Liver (tissue), 9 donors: Measurements from ENCODE around the gene ATP13A5. TPM values are rescaled to one million over a fixed set of nuclear protein-coding genes. Genes with fewer than 3 reads are reported as not detected.

Experiments used
- DNase-seq: peaks from one replicate; pipeline ENCODE4 v3.0.0-alpha.2; 2017; ENCODE audit warnings: low spot score
- H3K27ac ChIP-seq, 2 donors: one replicate each; pipeline ENCODE4 v1.7.0; 2013; ENCODE audit warnings: inconsistent platforms in 2 of 2, low read length in 2 of 2, control low read depth in 1 of 2, low read depth in 1 of 2, mild to moderate bottlenecking in 1 of 2
- H3K27me3 ChIP-seq, 4 donors: one replicate each; pipeline versions ENCODE4 v1.6.1 to v1.7.0; 2013; ENCODE audit warnings: low read length in 3 of 4, inconsistent platforms in 1 of 4, mild to moderate bottlenecking in 1 of 4, moderate library complexity in 1 of 4; ENCODE audit not compliant: control insufficient read depth in 4 of 4, insufficient read depth in 4 of 4
- H3K36me3 ChIP-seq, 4 donors: one replicate each; pipeline versions ENCODE4 v1.6.1 to v1.7.0; 2013; ENCODE audit warnings: low read length in 3 of 4, mild to moderate bottlenecking in 3 of 4, low read depth in 1 of 4, moderate library complexity in 1 of 4; ENCODE audit not compliant: control insufficient read depth in 4 of 4, insufficient read depth in 3 of 4
- H3K4me1 ChIP-seq, 4 donors: one replicate each; pipeline versions ENCODE4 v1.6.1 to v1.7.0; 2013; ENCODE audit warnings: low read length in 3 of 4, mild to moderate bottlenecking in 3 of 4, moderate library complexity in 1 of 4; ENCODE audit not compliant: control insufficient read depth in 4 of 4, insufficient read depth in 4 of 4
- H3K4me3 ChIP-seq, 3 donors: one replicate each; pipeline versions ENCODE4 v1.6.1 to v1.7.0; 2013; ENCODE audit warnings: low read length in 3 of 3, control low read depth in 1 of 3, low read depth in 1 of 3, mild to moderate bottlenecking in 1 of 3
- H3K9ac ChIP-seq, 2 donors: one replicate each; pipeline ENCODE4 v1.7.0; 2013; ENCODE audit warnings: low read length in 2 of 2, mild to moderate bottlenecking in 2 of 2, moderate library complexity in 2 of 2, control low read depth in 1 of 2, low read depth in 1 of 2
- H3K9me3 ChIP-seq, 4 donors: one replicate each; pipeline versions ENCODE4 v1.6.1 to v1.7.0; 2013; ENCODE audit warnings: low read length in 3 of 4; ENCODE audit not compliant: control insufficient read depth in 4 of 4
- CTCF ChIP-seq: fragments of 150-350 bp; IDR thresholded peaks from 2 replicates; pipeline ENCODE4 v1.5.1; 2017; ENCODE audit warnings: improper control_type of control experiment, low read depth, low read length; ENCODE audit not compliant: missing input control
- EGR1 ChIP-seq, 2 donors: IDR thresholded peaks; 2 replicates each; pipeline ENCODE4 v1.6.1; 2016 to 2018; ENCODE audit warnings: antibody characterized with exemption in 2 of 2, low read depth in 2 of 2
- FOXA1 ChIP-seq: IDR thresholded peaks from 2 replicates; pipeline ENCODE4 v1.6.1; 2016; ENCODE audit warnings: antibody characterized with exemption
- FOXA2 ChIP-seq: IDR thresholded peaks from 2 replicates; pipeline ENCODE4 v1.6.1; 2016; ENCODE audit warnings: antibody characterized with exemption
- GABPA ChIP-seq, 2 donors: IDR thresholded peaks in 1 of 2; conservative IDR thresholded peaks in 1 of 2; 2 replicates each; pipeline ENCODE4 v1.6.1; 2016; ENCODE audit warnings: antibody characterized with exemption in 2 of 2, mild to moderate bottlenecking in 1 of 2, moderate library complexity in 1 of 2
- HNF4A ChIP-seq, 2 donors: conservative IDR thresholded peaks; 2 replicates each; pipeline ENCODE4 v1.6.1; 2016; ENCODE audit warnings: antibody characterized with exemption in 2 of 2, mild to moderate bottlenecking in 2 of 2
- HNF4G ChIP-seq: IDR thresholded peaks from 2 replicates; pipeline ENCODE4 v1.6.1; 2016; ENCODE audit warnings: antibody characterized with exemption
- JUND ChIP-seq, 2 donors: IDR thresholded peaks; 2 replicates each; pipeline ENCODE4 v1.6.1; 2016; ENCODE audit warnings: antibody characterized with exemption in 2 of 2
- NR2F2 ChIP-seq: IDR thresholded peaks from 2 replicates; pipeline ENCODE4 v1.6.1; 2016; ENCODE audit warnings: antibody characterized with exemption
- RAD21 ChIP-seq, 2 donors: IDR thresholded peaks; 2 replicates each; pipeline ENCODE4 v1.6.1; 2016; ENCODE audit warnings: antibody characterized with exemption in 2 of 2, mild to moderate bottlenecking in 2 of 2
- REST ChIP-seq: IDR thresholded peaks from 2 replicates; pipeline ENCODE4 v1.6.1; 2016; ENCODE audit warnings: antibody characterized with exemption, mild to moderate bottlenecking
- RXRA ChIP-seq, 2 donors: IDR thresholded peaks; 2 replicates each; pipeline ENCODE4 v1.6.1; 2017 to 2018; ENCODE audit warnings: antibody characterized with exemption in 2 of 2, mild to moderate bottlenecking in 1 of 2
- SP1 ChIP-seq: IDR thresholded peaks from 2 replicates; pipeline ENCODE4 v1.6.1; 2018; ENCODE audit warnings: antibody characterized with exemption, mild to moderate bottlenecking
- TAF1 ChIP-seq: conservative IDR thresholded peaks from 2 replicates; pipeline ENCODE4 v1.6.1; 2016; ENCODE audit warnings: antibody characterized with exemption, mild to moderate bottlenecking
- YY1 ChIP-seq: IDR thresholded peaks from 2 replicates; pipeline ENCODE4 v1.6.1; 2016; ENCODE audit warnings: antibody characterized with exemption, mild to moderate bottlenecking
- WGBS: extraction: QIAGEN DNeasy Blood & Tissue Kit; methylation state at CpG from one replicate; pipeline ENCODE4 v1.1.7; 2013; 5-methylcytosine and 5-hydroxymethylcytosine counted together
- polyA plus RNA-seq, 2 donors: library from polyadenylated mRNA; stranded (reverse) in 1 of 2; unstranded in 1 of 2; fragments of 200-250 nt in 1 of 2; fragments of >200 nt in 1 of 2; fragmentation: Nextera tagmentation in 1 of 2; extraction: Ambion mirVana in 1 of 2; gene quantifications; one replicate each; pipeline versions ENCODE4 v1.2.1 to v1.2.3, GENCODE V29; 2013 to 2015
- total RNA-seq, 2 donors: library from RNA; depleted of rRNA; stranded (reverse); fragments of >200 nt; gene quantifications; one replicate each; pipeline ENCODE4 v1.2.3, GENCODE V29; 2014
- TF ChIP-seq, protein P1 (sequence below): IDR thresholded peaks from 2 replicates; pipeline ENCODE4 v1.6.1; 2016; ENCODE audit warnings: antibody characterized with exemption
- TF ChIP-seq, protein P2 (sequence below): IDR thresholded peaks from 2 replicates; pipeline ENCODE4 v1.6.1; 2016; ENCODE audit warnings: antibody characterized with exemption
- TF ChIP-seq, protein P3 (sequence below): IDR thresholded peaks from 2 replicates; pipeline ENCODE4 v1.6.1; 2016; ENCODE audit warnings: antibody characterized with exemption
- donor health status: healthy.
- donor health status: healthy.
- donor health status: healthy.
- donor health status: healthy.
- donor health status: healthy.

Gene ATP13A5
- total and polyA plus RNA-seq, 4 donors = 0.21 TPM; not detected in 3

GRCh38 chr3:193231201-193231600 is 147.4 kb downstream of the ATP13A5 start:
- Histone ChIP-seq H3K36me3 (no peaks in the 10 kb centered on the region), H3K27me3 (no peaks in the 10 kb centered on the region), H3K9ac (no peak overlapping the region), H3K9me3 (no peaks in the 10 kb centered on the region), H3K27ac (no peak overlapping the region), H3K4me1 (no peaks in the 10 kb centered on the region), H3K4me3 (no peak overlapping the region)
- no peak for DNase-seq
- 78% methylated on average over 6 of the region's 6 CpGs for WGBS
- no peak for TF ChIP-seq YY1
- no peak for TF ChIP-seq CTCF
- no peak for TF ChIP-seq NR2F2
- TF ChIP-seq, protein P1, sequence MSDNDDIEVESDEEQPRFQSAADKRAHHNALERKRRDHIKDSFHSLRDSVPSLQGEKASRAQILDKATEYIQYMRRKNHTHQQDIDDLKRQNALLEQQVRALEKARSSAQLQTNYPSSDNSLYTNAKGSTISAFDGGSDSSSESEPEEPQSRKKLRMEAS = no peak
- TF ChIP-seq HNF4G = no peak
- TF ChIP-seq, protein P2, sequence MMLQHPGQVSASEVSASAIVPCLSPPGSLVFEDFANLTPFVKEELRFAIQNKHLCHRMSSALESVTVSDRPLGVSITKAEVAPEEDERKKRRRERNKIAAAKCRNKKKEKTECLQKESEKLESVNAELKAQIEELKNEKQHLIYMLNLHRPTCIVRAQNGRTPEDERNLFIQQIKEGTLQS = no peak
- no peak for TF ChIP-seq JUND (IDR thresholded peaks at IDR 0.05)
- no peak for TF ChIP-seq SP1
- TF ChIP-seq REST = no peak
- no peak for TF ChIP-seq FOXA1
- no peak for TF ChIP-seq RXRA (IDR thresholded peaks at IDR 0.05)
- TF ChIP-seq HNF4A (conservative IDR thresholded peaks at IDR 0.05) = no peak
- TF ChIP-seq TAF1 = no peak
- TF ChIP-seq, protein P3, sequence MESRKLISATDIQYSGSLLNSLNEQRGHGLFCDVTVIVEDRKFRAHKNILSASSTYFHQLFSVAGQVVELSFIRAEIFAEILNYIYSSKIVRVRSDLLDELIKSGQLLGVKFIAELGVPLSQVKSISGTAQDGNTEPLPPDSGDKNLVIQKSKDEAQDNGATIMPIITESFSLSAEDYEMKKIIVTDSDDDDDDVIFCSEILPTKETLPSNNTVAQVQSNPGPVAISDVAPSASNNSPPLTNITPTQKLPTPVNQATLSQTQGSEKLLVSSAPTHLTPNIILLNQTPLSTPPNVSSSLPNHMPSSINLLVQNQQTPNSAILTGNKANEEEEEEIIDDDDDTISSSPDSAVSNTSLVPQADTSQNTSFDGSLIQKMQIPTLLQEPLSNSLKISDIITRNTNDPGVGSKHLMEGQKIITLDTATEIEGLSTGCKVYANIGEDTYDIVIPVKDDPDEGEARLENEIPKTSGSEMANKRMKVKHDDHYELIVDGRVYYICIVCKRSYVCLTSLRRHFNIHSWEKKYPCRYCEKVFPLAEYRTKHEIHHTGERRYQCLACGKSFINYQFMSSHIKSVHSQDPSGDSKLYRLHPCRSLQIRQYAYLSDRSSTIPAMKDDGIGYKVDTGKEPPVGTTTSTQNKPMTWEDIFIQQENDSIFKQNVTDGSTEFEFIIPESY = no peak
- no peak for TF ChIP-seq GABPA (IDR thresholded peaks at IDR 0.05 in 1 of 2, conservative IDR thresholded peaks at IDR 0.05 in 1 of 2)
- no peak for TF ChIP-seq FOXA2
- no peak for TF ChIP-seq EGR1 (IDR thresholded peaks at IDR 0.05; ENCODE audit: low read depth in 2 of 2)
- no peak for TF ChIP-seq RAD21 (IDR thresholded peaks at IDR 0.05)
